Activated naive CD4-positive, alpha-beta T cell (primary cell): ENCODE results near the gene S100PBP.

Experiments used
- DNase-seq, 4 experiments: peaks; one replicate each; lab custom pipeline; 2025; lab: John Stamatoyannopoulos, UW

The S100PBP gene

GRCh38 chr1:32830092-32830852 is 12.8 kb downstream of the S100PBP start:
- no peak for DNase-seq

DNA sequence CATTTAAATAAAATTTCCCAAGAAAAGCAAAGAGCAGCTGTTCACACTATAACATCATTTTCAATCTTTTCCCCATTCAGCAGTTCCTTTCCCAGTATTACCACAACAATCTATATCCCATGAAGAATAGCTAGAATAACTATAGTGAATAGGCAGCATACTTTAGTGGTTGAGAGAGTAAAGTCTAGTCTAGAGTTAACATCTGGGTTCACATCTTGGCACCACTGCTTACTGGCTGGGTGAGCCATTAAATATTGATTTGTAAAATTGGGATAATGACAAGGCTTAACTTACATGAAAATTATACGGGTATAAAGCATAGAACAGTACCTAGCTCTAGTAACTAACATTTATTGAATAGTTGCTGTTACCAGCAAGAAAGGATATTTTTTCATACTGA is 14.4 kb downstream of the S100PBP start:
- DNase-seq = no peak

DNA sequence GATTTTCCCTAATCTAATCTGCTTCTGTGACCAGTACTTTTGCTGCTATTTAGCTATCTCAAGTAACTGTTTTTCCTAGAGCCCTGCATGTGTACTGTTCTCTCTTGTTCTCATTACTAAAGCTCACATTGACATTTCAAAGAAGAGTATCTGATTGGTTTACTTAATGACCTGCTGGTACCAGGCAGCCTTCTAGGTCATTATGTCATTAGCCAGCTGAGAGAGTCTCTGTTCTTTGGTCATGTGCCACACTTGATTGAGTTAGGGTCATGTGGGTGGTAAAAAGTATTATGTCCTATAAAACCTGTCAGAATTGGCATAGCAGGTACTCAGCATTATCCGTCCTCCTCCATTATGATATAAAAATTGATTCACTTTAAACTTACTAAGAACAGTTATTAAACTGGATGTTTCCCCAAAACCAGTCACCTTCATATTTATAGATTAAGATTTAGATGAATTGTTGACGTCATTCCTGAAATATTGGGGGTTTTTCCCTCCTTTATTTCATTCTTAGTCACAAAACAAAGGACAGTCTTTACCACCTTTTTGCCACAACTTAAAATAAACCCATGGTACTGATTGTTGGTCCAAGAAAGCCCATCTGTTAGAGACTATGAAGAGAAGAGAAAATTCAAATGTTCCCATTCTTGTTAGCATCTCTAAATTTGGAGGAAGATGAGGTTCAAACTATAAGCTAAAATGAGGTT is 31.1 kb downstream of the S100PBP start:
- DNase-seq = no peak

GRCh38 chr1:32855861-32856617 is 38.6 kb downstream of the S100PBP start:
- no peak for DNase-seq

DNA sequence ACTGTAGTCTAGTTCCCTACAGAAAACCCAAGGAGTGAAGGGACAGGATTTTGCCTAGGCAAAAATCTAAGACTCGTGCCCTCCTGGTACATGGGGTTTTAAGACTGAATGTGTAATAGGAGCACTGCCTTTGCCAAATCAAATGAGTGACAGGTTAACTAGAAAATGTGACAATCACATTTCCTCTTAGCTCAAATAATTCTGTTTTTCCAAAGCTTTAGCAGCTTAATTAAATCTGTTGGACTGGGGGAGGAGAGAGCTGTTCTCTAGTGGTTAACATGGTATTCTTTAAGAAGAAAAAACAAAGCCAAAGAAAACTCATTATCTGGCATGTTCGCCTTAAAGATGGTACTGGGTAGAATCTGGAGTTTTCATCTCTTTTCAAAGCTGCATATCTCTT is 40.7 kb downstream of the S100PBP start:
- DNase-seq = no peak

- no peak for DNase-seq
These were observed 41.3 kb downstream of the S100PBP start for GRCh38 chr1:32858791-32859190.

DNA sequence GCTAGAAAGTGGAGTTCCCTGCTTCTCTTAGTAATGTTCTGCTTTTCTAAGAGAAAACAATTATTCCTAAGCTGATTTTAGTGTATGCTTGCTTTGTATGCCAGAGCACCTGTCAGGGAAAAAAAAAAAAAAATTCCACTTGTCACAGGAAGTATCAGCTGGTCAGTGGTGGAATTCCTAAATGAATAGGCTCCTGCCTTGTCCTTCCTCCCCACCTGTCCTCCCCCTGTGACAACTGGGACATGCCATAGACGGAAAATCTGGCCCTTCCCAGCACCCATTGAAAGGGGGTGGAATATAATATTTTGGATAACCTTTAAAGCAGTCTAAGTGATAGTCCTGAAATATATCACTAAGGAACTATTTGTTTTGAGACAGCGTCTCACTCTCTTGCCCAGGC is 42.5 kb downstream of the S100PBP start:
- DNase-seq = no peak

DNA sequence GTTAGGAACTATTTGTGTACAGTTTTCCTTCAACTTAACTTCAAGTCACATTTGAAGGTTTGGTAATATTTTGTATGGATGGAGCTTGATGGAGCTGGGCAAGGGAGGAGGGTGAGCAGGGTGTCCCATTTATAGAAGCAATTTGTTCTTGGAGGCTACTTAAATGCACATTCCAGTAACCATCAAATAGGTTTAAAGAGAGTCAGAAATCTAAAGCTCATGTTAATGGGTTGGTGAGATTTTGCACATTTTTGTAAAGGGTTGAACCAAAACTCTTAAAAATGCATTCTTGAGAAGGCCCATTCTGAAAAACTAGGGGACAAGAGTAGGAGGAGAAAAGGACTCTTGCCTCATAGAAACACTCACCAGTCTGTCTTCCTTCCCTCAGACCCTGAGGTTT is 43.1 kb downstream of the S100PBP start:
- DNase-seq = no peak

DNA sequence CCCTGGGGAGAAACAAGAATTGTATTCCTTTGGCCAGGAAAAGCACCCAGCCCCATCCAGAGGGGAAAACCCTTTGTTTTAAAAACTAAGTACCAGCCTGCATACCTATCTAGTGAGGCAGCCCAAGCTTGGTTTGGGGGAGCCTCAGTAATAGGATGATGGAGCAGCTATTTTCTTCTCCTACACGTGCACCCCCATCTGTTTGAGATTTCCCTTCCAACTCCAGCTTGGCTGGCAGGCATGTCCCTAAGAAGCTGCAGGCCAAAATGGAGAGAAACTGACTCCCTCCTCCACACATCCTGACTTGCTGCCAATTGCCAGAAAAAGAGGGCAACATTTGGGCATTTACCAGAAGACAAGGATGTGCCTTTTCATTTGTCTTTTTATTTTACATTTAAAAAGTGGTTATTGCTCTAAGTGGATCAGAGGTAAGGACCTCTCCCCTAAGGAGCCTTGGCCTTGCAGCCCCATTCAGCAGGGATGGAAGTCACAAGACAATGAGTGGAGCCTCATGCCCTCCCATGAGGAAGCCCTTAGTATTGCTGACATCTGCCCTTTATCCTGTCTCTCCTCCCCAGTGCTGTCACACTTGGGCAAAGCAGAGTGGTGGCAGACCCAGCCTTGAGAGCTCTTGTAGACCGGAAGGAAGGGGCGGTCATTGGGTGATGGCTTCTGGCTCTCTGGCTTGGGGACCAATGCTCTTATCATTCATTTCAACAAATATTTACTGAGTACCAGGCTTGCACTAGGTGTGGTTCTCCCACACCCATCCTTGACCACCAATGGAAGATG is 44.6 kb downstream of the S100PBP start:
- no peak for DNase-seq

- DNase-seq = no peak
These were observed 45.9 kb downstream of the S100PBP start for GRCh38 chr1:32863218-32863880.

GRCh38 chr1:32863881-32864245 is 46.4 kb downstream of the S100PBP start:
- DNase-seq = no peak

- DNase-seq = no peak
These were observed 47.0 kb downstream of the S100PBP start for GRCh38 chr1:32864375-32865019.

DNA sequence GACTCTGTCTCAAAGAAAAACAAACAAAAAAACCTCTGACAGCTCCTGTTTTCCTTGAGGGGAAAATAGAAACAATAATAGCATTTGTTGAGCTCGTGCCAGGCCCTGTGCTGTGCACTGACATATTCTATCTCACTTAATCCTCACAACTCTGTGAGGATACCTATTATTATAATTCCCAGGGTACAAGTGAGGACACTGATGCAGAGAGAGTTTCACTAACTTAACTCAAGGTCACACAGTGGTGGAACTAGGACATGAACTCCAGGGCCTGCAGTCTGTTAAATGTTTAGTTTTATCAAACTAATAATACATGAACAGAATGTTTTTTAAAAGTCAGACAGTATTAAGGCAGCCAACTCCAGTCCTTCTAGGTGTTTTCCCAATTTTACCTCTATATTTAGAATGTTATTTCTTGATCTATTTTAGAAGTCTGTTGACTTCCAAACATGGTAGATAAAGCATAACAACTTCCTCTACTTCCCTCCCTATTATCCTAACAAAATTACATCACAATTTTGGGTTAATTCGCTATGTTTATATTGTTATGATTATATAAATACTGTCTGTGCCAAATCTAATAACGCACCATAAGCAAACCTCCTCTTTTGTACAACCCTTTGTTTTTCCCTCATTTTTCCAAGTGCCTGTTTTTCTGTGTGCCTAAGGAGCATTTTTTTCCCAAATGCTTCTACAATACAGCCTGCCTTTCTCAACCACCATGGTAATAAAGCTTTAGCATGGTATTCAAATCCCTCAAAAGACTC is 48.4 kb downstream of the S100PBP start:
- no peak for DNase-seq

DNA sequence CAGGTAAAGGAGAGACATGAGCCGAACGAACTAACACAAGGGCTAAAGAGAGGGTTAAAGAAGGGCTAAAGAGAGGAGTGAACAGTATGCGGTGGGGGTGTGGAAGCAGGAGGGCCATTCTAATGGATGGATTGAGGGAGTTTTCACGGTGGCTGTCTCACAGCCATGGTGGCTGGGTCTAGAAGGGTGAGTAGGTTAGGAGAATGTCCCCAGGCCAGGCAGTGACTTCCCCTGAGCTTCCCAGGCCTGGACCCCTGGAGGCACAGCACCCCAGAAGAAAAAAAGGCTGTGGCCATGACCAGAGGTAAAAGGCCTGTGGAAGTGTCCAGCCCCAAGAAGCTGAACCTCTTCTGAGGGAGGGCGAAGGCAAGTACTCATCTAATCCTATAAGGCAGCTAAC is 49.7 kb downstream of the S100PBP start:
- DNase-seq = no peak

- DNase-seq = no peak
These were observed 50.2 kb downstream of the S100PBP start for GRCh38 chr1:32867671-32868070.

- no peak for DNase-seq
These were observed 50.6 kb downstream of the S100PBP start for GRCh38 chr1:32868085-32868484.

- no peak for DNase-seq
These were observed 51.5 kb downstream of the S100PBP start for GRCh38 chr1:32868806-32869455.

DNA sequence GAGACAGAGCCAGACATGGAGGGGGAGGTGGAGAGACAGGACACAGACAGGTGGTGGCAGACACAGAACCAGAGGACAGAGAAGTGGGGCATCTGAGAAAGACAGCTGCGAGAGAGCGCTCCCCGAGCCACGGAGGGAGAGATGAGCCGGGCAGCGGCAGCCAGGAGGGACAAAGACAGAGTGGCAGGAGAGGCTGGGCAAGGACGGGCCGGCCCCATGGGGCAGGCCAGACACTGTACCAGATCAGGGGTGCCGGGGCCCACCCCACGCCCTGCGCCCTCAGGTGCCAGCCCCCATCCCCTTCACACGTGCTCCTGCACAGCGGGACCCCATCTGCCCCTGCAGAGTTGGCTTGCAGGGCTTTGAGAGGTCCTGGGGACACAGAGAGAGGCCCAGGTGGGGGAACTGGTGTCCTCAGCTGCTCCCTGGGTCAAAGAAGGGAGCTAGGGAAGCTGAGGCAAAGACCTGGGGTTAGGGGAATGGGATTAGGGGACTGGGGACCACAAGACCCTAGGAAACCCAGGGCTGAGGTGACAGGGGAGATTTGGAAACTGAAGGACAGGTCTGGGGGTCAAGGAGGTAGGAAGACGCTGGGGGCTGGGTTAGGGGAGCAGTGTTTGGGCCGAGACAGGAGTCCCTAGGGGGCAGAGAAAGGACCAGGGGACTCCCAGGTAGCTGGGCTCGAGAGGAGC is 52.6 kb downstream of the S100PBP start:
- DNase-seq = no peak
